NOMO-1 (cell line): ENCODE results near the gene TEAD1.
"Not testable (repeated sequence)": the region's sequence is repeated elsewhere in the genome, so short reads cannot be mapped to it uniquely, and the experiment has no call there.

Source experiments
- DNase-seq, 2 experiments: peaks; one replicate each; lab custom pipeline; 2025; ENCODE audit not compliant: unreplicated experiment in 2 of 2; lab: John Stamatoyannopoulos, UW

Gene TEAD1

DNA sequence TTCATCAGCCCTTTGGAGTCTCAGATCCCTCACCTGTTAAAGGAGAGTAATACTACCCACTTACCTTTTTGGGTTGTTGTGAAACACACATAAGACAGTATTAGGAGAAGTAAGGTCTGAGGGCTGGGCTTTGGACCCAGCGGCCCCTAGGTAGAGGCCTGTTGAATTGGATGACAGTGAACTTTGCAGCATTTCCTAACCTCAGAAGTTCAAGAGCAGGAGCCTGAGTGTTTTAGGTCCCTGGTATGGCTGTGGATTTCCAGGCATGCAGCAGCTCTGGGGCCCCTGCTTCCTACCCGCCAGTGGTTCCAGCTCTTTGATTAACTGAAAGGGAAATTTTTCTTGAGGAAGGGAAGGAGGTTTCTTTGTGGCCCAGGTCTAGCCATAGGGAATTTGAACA, 58.9 kb downstream of the TEAD1 start:
- no peak for DNase-seq

DNA sequence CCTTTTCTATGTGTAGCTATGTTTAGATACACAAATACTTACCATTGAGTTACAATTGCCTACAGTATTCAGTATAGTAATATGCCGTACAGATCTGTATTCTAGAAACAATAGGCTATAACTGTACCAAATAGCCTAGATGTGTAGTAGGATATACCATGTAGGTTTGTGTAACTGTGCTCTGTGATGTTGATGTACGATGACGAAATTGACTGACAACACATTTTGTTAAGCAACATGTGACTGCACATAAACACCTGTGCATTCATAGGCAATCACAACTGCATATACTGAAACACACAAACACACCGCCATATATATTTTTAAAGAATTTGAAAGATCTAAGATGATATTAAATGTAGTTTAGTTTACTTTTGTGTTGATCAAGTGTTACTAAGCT, 60.4 kb downstream of the TEAD1 start:
- DNase-seq, result no peak

DNA sequence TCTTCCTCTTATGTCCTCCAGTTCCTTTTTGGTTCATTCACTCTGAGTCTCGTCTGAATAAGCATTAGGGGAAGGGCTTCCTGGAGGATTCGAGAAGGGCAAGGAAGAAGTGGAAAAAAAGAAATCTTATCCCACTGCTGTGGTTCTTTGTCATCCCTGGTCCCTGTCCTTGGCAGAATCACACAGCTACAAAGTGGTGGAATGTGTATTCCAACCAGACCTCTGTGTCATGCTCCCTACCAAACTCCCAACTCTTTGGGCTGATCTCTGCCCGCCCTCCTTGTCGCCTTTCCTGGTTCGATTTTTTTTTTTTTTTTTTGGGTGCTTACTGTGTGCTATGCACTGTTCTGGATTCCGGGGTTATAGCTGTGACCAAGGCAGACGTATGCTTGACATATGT, 61.0 kb downstream of the TEAD1 start:
- DNase-seq, result no peak

DNA sequence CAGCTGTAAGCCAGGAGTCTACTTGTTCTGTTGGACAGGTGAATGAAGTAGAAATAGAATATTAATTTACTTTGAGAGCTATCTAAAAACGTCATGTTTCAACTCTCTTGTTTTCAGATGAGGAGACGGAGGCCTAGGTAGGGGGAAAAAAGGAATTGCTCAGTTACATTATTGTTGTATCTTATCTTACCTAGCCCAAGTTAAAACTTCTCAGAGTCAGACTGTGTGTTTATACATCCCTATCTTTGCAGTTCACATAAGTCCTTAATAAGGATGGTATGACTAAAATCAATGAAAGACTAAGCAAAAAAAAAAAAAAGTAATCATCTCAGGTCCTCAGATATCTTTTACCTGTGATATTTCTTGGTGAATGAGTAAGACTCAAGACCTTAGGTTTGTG, 62.8 kb downstream of the TEAD1 start:
- DNase-seq, result no peak

DNA sequence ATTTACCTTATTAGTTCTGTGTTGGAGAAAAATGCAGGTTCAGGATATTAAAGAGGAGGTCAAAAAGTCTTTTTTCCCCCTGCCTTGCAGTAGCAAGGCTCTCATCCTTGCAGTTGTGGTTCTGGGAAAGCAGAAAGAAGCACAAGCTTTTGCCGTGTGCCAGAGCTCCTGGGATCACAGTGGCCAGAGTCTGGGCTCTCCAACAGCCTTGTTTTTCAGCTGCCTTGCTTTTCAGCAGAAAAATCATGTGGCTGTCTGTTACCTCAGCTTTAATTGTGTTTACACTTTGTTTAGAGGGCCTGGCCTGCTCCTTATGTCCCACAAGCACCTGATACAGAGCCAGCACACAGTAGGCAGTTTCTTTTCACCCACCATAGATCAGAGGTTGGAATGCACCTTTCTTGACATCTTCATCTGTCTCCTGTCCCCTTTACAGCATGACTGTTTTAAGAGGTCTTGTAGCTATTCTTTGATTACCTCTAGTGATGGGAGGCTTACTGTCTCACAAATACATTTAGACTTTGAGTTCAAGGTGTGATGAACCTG, 67.5 kb downstream of the TEAD1 start:
- DNase-seq, result no peak

DNA sequence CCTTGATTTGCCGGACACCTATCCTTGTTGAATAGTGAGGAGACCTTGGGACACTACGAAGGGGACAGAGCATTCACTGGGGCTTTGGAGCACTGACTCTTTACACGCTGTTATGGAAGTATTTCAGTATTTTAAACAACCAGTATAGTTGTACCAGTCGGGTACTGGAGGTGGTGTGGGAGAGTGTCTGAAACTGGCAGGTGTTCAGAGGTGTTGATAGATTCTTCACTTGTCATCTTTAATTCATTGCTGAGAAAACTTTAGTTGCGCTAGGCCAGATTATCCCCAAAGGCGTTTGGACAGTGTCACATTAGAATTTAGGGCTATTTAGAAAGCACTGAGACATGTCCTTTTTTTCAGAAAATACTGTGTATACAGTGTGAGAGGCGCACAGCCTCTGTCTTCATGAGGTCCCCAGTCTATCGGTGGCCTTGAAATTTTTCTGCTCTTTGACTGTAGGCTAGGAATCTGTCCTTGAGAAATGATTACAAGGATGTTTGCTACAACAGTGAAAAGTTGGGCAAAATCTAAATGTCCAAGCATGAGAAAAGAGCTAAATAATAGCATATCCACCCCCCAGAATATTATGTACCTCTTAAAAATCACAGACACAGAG, 69.7 kb downstream of the TEAD1 start:
- no peak for DNase-seq

DNA sequence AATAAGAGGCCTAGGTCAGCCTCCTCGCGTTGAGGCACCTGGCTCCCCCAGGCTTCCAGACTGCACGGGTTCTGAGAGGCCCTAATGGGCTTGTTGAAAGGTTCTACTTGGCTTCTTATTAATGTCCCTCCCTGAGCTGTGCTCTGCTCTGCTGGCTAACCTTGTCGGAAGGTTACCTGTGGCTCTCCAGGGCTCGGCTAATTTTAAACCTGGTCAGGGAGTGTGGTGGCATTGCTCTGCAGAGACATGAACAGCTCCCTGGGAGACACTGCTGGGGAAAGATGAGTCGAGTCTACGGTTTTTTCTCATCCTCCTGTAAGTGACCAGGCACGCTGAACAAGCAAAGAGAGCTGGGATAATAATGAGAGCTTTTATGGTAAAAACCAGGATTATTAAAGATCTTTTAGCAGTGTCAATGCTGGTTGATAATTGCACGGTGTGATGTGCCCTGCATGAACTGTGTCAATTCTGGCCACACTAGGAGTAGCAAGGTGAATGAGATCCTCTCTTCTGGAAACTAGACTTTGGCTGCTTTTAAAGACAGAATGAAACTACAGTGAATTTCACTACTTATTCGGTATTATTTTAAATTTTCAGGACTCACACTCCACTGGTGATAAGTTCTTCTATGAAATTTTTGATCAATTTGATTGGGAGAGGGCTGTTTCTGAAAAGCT, 70.7 kb downstream of the TEAD1 start:
- DNase-seq, result no peak

DNA sequence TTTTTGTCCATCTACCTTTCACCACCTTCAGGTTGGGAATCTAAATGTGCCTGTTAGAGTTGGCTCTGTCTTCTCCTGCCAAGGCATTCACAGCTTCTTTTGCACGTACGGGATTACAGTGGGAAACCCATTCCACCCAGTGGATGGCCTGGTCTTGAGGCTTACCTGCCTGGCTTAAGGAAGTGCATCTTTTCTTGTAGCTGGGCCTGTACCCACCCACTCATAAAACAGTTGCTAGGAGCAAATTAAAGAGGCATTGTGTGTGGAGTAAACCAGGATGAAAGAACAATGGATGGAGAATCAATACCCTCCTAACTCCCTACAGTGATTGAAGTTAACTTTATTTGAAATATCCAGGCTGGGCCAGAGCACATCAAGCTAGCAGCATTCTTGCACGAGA, 71.6 kb downstream of the TEAD1 start:
- DNase-seq, result no peak

DNA sequence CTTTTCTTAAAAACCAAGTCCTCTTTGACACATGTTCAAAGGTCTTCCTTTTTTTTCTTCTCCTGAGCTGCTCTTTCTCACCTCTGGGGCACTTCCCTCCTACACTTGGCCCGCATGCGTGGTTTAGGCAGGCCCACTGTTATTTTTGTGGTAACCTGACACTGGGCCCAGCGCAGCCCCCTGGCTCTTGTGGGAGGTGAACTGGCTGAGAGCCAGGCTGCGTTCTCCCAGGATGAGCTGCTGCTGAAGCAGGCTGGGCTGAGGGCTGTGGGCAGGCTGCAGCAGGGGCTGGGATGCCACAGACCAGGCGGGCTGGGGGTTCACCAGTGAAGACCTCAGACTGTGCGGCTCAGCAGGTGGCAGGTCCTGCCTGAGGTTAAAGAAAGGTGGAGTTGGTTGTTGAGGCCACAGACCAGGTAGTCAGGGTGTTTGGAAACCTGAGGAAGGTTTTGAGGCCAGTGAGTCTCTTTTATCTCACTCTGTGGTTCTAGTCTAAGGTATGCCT, 72.4 kb downstream of the TEAD1 start:
- no peak for DNase-seq

DNA sequence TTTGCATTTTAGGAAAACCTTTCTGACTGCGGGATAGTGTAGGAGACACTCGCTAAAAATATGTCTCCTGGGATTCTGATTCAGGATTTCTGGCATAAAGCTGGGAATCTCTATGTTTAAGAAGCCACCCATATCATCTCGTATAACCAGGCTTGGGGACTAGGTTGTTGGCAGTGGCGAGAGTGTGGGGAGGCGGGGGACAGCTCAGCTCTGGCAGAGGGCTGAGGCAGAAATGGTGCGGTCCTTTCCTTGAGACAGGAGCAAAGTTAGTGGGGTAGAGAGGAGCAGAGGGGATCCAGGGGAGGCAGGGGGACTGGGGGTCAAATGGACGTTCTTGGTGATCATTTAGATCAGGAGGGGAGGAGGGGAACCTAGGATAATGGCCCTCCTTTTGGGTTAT, 74.3 kb downstream of the TEAD1 start:
- no peak for DNase-seq

DNA sequence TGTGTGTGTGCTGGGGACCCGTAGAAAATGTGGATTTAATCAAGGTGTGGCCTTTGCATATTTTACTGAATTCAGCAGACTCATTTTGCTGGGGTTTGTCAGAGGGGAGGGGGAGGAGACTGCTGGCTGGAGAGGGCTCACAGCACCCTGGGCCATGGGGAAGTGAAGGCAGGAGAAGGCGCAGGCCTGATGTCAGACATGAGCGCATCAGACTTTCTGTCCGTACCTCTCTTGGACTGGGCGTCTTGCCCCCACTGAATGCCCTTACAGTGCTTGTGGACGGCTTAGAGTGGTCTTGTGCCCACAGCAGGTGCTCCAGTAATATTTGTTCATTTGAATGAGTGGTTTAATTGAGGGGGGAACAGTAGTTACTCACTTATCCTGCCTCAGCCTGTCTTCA, 75.2 kb downstream of the TEAD1 start:
- no peak for DNase-seq

DNA sequence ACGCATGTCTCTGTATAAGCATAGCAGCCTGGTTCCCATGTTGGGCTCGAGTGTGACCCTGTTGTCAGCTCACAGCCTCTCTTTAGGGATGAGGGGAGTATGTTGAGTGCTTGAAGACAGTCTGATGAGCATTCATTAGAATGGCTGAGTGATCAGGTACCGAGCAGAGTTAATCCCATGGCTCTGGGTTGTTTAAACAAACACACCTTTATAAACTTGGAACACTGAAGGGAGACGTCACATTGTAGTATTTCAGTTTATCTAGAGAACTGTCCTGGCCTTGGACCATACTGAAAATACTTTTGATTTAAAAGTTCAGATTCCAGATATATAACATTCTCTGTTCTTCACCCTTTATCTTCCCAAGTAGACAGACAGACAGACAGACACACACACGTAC, 76.0 kb downstream of the TEAD1 start:
- no peak for DNase-seq

DNA sequence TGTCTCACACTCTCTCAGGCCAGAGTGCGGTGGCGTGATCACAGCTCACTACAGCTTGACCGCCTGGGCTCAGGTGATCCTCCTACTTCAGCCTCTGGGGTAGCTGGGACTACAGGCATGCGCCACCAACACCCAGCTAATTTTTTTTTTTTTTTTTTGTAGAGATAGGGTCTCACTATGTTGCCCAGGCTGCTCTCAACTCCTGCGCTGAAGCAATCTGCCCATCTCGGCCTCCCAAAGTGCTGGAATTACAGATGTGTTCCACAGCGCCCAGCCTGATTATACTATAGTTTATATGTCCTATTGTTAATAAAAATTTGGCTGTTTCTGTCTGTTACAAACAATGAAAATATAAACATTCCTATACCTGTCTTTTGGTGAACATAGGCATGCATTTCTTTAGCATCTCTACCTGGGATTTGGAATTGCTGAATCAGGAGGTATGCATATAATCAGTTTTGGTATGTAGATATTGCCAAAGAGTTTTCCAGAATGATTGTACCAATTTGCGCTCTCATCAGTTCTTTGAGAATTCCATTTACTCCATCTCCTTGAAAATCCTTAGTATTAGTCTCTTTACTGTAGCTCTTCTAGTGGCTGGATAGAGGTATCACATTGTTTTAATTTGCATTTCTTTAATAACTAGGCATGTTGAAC, 78.8 kb downstream of the TEAD1 start:
- no peak for DNase-seq

DNA sequence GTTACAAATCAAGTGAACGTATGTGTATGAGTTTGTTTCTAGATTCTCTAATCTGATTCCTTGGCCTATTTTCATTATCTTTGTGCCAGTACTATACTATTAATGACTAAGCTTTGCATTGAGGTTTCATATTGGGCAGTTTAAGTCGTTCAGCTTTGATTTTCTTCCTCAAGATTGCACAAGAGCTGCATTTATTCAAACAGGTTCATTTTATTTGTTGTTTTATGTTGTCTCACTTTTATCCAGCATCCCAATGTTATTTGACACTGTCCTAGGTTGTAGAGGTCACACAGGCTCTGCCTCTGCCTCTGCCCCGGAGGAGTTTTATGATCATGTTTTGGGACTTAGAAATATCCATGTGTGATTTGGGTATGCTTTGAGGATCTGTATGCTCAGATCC, 79.8 kb downstream of the TEAD1 start:
- no peak for DNase-seq

DNA sequence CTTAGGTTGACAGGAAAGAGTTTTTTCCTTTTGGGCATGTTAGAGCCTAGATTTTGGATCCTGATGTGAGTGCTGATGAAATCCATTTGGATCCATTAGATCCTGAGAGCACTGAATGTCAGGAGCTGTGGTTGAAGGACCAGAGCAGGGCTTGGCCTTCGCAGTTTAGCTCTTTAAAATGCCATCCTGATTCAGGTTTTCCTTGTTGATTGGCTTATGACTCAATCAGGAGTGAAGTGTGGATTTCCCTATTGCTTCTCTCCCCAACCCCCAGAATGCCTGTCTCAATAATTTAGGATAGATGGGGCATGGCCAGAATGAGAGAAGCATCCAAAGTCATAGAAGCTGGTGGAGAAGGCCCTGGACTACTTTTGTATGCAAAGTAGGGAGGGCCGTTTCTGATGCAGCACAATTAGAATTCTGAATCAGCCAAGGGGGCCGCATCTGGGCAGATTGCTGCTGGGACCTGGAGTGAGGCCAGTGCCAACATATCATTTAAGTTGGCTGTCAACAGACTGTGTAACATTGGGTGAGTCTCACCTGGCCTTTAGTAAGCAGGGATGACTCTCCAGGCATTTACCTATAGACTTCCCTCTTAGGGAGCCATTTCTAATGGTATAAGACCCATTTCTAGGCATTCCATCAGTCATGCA, 80.5 kb downstream of the TEAD1 start:
- DNase-seq, result no peak

DNA sequence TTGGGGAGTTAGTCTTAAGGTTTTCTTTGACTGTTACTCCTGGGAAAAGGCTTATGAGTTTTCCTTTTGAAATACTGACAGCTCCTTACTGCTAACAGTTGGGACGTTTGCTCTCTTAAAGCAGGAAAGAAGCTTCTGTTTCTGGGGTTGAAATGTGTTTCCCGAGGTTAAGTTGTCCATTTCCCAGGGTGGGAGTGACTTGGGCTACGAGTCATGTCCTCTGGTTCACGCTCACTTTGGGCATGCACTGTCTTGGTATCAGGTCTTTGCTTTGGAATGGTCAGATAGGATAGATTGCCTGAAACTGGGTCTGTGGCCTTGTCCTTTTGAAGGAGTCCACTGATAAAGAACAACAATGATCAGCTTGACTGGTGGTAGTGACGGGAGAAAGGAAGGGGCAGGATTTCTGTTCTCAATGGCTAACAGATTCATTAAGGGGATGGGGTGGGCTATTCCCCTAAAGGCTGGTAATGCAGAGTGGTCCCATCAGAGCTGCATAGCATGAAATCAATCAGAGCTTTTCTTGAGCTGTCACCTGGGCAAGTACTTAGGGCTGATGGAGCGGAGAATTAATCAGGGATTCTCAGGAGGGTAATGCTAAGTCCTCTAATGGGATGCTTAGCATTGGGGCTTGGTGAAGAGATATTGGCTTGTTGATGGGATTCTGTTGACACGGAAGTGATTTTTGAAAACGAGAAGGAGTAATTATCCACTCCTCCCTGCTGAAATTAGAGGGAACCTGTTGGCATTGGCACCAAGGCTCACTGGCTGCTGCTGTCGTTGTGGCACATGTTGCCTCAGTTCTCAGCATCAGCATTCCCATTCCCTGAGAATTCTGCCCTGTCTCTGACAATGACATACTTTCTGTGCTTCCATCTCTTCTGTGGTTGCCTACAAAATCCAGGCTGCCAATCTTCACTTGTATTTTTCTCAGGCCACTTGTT, 81.6 kb downstream of the TEAD1 start:
- no peak for DNase-seq

DNA sequence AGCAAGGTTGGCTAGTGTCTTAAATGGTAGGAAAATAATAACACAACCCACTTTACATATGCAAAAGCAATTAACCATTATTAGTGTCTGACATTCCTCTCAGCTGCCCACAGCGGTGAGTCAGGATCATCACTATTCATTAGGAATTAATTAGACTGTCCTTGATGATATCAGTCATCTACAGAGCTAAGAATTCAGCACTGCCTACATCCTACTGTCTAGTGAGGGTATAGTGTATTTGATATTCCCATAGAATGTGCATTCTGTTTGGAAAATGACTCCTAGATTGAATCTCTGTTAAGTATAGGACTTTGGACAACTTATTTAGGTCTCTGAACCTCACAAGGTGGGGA, 82.2 kb downstream of the TEAD1 start:
- DNase-seq, result no peak

DNA sequence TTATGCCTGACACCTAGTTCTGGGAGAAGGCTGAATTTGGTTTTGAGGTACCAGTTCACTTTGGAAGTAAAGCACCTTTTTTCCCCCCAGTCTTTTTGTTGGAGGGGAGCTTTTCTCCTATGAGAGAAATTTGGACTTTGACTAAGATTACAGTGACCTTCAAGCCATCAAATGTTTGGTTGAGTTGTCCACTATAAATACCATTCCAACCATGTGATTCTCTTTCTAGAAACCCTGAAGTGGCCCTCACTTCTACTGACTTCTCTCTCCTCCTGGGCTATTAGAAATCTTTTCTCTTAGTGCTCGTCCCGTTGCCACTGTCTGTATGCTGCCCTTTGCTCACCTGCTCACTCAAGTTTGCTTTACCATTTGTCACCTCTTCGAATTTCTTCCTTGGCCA, 82.6 kb downstream of the TEAD1 start:
- no peak for DNase-seq

DNA sequence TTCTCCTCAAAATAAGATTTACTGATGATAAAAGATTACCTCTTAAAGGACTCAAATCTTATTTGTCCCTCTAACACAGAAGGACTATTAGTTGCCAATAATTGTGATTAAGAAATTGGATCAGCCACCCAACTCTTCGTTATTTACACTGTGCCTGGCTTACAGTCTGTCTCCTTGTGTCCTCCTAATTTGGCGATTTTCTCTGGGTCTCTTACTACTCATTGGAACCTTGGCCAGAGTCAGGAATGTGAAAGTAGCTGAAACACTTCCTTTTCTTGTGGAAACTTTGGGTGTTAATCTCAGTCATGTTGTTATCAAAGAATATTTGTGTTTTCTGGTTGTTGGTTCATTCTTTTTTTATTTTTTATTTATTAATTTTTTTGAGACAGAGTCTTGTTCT, 83.2 kb downstream of the TEAD1 start:
- no peak for DNase-seq

DNA sequence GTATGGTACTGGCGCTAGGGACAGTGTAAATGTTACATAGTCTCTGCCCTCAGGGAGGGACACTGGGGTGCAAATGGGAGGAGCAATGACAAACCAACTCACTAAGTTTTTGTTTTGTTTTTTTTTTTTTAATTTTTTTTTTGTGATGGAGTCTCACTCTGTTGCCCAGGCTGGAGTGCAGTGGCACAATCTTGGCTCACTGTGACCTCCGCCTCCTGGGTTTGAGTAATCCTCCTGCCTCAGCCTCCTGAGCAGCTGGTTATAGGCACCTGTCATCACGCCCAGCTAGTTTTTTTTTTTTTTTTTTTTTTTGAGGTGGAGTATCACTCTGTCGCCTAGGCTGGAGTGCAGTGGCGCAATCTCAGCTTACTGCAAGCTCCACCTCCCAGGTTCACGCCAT, 83.9 kb downstream of the TEAD1 start:
- not testable (repeated sequence) for DNase-seq
